GM12801 (cell line): Measurements from ENCODE around the gene GSG1L.

Source experiments
- TF ChIP-seq, protein P1 (sequence below): IDR thresholded peaks from one replicate; pipeline ENCODE4 v1.5.1; 2011; ENCODE audit warnings: control low read depth; ENCODE audit not compliant: insufficient read length; ENCODE audit errors: extremely low read depth

GSG1L gene

DNA sequence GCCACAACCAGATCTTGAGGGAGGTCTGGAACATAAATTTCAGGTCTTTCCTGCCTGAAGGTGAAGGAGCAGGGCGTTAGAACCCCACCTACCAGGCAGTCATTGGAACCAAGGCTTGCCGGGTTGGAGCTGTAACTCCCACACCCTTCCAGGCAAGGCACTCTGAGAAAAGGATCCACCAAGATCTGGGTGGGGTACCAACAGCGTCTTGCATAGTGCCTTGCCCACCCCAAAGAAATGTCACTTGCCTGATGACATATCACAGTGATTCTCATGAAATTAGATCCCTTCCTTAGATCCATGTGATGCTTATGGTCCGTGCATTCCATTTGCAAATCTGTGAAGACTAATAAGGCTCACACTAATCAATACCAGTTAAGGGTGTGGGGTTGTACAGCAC is 312.3 kb downstream of the GSG1L start:
- TF ChIP-seq, protein P1, sequence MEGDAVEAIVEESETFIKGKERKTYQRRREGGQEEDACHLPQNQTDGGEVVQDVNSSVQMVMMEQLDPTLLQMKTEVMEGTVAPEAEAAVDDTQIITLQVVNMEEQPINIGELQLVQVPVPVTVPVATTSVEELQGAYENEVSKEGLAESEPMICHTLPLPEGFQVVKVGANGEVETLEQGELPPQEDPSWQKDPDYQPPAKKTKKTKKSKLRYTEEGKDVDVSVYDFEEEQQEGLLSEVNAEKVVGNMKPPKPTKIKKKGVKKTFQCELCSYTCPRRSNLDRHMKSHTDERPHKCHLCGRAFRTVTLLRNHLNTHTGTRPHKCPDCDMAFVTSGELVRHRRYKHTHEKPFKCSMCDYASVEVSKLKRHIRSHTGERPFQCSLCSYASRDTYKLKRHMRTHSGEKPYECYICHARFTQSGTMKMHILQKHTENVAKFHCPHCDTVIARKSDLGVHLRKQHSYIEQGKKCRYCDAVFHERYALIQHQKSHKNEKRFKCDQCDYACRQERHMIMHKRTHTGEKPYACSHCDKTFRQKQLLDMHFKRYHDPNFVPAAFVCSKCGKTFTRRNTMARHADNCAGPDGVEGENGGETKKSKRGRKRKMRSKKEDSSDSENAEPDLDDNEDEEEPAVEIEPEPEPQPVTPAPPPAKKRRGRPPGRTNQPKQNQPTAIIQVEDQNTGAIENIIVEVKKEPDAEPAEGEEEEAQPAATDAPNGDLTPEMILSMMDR: no peak

DNA sequence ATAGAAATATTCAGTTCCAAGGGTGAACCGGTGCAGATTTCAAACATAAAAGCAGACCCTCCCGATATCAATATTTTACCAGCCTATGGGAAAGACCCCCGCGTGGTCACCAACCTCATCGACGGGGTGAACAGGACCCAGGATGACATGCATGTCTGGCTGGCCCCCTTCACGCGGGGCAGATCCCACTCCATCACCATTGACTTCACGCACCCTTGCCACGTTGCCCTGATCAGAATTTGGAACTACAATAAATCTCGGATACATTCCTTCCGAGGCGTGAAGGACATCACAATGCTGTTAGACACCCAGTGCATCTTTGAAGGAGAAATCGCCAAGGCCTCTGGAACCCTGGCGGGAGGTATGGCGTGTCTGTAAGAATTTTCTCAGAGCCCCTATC is 313.6 kb downstream of the GSG1L start:
- TF ChIP-seq, protein P1: no peak

DNA sequence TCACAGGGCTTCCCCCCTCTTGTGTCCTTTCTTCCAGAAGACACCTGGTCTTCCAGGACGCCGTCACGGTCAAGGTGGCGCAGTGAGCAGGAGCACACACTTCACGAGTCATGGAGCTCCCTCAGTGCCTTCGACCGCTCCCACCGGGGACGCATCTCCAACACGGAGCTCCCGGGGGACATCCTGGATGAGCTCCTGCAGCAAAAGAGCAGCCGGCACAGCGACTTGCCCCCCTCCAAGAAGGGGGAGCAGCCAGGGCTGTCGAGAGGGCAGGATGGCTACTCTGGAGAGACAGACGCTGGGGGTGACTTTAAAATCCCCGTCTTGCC is 314.0 kb downstream of the GSG1L start:
- TF ChIP-seq, protein P1: no peak

DNA sequence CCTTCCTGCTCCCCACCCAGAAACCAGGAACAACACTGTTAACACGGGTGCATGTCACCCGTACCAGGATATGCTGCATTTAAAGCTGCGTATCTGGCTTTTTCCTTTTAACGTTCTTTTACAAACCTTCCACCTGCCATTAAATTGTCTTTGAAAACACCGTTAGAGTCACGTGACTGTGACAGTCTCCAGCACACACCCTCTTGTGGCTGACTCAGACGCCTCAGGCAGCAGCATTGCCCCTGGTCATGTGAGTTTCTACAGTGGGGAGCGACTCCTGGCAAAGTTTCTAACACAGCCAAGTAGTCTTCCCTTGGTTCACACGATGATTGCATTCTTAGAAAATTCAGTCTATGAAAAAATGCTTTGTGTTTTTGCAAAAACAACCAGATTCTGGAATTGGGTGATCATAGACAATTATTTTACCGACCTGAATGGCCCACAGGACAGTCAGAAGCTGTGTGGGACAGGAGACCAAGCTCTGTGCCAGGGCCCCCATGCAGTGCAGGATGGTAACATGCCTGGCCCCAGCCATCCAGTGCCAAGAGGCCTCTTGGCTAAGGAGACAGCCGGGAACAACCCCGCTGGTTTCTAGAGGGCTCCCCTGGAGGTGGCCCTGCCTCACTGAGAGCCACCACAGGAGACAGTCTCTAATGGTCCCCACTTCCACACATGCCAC is 314.5 kb downstream of the GSG1L start:
- TF ChIP-seq, protein P1: no peak

DNA sequence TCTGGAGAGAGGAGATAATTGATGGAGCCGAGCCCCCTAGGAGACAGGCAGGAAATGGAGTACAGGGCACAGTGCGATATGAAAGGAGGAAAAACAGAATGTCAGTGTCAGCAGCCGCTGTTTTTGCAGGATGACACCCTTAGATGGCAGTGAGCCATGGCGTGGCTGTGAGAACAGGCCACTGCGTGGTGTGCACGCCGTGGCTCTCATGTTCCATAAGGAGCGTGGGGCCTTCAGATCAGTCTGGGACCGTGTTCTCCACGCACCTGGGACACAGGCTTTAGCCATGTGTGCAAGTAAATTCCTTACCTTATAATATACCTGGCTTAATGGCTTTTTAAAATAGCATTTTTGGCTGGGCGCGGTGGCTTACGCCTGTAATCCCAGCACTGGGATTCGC is 315.6 kb downstream of the GSG1L start:
- TF ChIP-seq, protein P1: no peak

DNA sequence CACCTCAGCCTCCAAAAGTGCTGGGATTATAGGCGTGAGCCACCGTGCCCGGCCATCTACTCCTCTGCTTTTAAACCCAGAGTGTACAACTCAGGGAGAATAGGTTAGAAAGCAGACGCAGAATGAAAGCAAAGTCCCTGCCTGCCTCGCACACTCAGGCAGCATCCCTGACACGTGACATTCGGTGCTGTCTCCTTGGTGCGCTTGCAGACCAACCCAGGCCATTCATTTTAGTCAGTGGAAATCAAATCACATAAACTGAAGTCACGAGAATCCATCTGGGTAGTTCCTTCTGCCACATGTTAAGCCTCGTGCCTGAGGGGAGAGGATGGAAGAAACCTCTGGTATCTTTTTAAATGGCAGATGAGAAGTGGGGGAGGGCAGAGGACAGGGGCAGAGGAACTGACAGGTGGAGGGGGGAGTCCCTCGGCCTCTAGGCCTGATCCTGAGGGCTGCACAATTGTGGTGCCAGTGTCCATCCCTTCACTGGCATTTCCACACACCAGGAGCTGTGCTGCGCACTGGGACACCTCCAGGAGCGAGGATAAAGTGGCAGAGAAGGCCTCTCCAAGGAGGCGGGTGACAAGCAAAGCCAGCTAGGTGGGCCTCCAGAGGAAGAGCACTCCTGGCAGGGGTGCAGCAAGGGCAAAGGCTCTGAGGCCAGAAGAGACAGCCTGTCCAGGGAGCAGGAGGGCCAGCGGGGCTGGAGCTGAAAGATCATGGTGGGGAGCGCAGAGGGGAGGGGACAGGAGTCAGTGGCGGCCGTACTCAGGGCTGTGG is 317.2 kb downstream of the GSG1L start:
- TF ChIP-seq, protein P1: no peak

DNA sequence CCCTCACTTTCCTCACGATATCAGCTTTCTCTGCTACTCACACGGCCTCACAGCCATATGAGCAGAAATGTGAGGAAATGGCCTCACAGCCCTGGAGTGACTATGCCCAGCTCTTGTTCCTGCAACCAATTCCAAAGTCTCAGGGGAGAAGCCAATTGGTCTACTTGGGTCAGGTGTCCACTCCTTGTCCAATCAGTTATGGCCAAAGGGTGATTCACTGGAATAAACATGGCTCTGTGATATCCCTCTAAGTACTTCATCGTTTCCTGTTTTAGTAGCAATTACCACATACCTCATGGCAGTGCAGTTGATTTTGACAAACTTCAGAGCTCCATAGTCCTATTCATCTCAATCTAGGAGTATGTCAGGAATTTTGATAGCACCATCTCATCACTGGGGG is 318.2 kb downstream of the GSG1L start:
- TF ChIP-seq, protein P1: no peak
